Smooth muscle cell (in vitro differentiated cells): ENCODE measurements around the gene TMEM171. TPM values are rescaled to one million over a fixed set of nuclear protein-coding genes. Genes with fewer than 3 reads are reported as not detected.

ENCODE experiments used
- DNase-seq: peaks from one replicate; lab custom pipeline; 2025; ENCODE audit not compliant: unreplicated experiment; lab: John Stamatoyannopoulos, UW
- H2AFZ ChIP-seq: fragments of 200-600 bp; sonication (generic); 2 replicates; pipeline ENCODE4 v1.6.0; 2016; ENCODE audit warnings: antibody characterized with exemption, low read depth, mild to moderate bottlenecking
- H3F3A ChIP-seq: fragments of 200-600 bp; sonication (generic); 2 replicates; pipeline ENCODE4 v1.6.0; 2017; ENCODE audit warnings: antibody characterized with exemption, low read depth
- H3K27ac ChIP-seq: fragments of 200-600 bp; sonication (generic); 2 replicates; pipeline ENCODE4 v1.5.1; 2016; ENCODE audit warnings: low read depth, mild to moderate bottlenecking
- H3K27me3 ChIP-seq: fragments of 200-600 bp; sonication (generic); 2 replicates; pipeline ENCODE4 v1.6.1; 2016; ENCODE audit warnings: low read depth, mild to moderate bottlenecking
- H3K36me3 ChIP-seq: fragments of 200-600 bp; sonication (generic); 2 replicates; pipeline ENCODE4 v1.5.1; 2016; ENCODE audit warnings: low read depth
- H3K4me1 ChIP-seq: fragments of 200-600 bp; sonication (generic); 2 replicates; pipeline ENCODE4 v1.5.1; 2016; ENCODE audit warnings: low read depth
- H3K4me2 ChIP-seq: fragments of 200-600 bp; sonication (generic); 2 replicates; pipeline ENCODE4 v1.6.0; 2016; ENCODE audit warnings: mild to moderate bottlenecking
- H3K4me3 ChIP-seq: fragments of 200-600 bp; sonication (generic); 2 replicates; pipeline ENCODE4 v1.5.1; 2016; ENCODE audit warnings: mild to moderate bottlenecking
- H3K79me2 ChIP-seq: fragments of 200-600 bp; sonication (generic); 2 replicates; pipeline ENCODE4 v1.6.0; 2016; ENCODE audit warnings: low read depth, mild to moderate bottlenecking
- H3K9ac ChIP-seq: fragments of 200-600 bp; sonication (generic); 2 replicates; pipeline ENCODE4 v1.6.0; 2016; ENCODE audit warnings: low read depth
- H3K9me3 ChIP-seq: fragments of 200-600 bp; sonication (generic); replicated peaks from 2 replicates; pipeline ENCODE4 v1.5.1; 2016; ENCODE audit warnings: low read depth
- H4K20me1 ChIP-seq: fragments of 200-600 bp; sonication (generic); 2 replicates; pipeline ENCODE4 v1.6.0; 2016; ENCODE audit warnings: low read depth
- WGBS: methylation state at CpG from one replicate; pipeline ENCODE4 v1.1.7; 2016; ENCODE audit warnings: low lambda C conversion rate; 5-methylcytosine and 5-hydroxymethylcytosine counted together
- polyA plus RNA-seq: library from polyadenylated mRNA; unstranded; fragments of >200 nt; fragmentation: Nextera tagmentation; extraction: Ambion mirVana; gene quantifications from 2 replicates; pipeline ENCODE4 v1.2.1, GENCODE V29; 2016
- total RNA-seq: library from RNA; depleted of rRNA; stranded (reverse); fragments of >200 nt; gene quantifications from 2 replicates; pipeline ENCODE4 v1.2.3, GENCODE V29; 2014
- TF ChIP-seq, protein P1 (sequence below): fragments of 200-600 bp; sonication (generic); IDR thresholded peaks from 2 replicates; pipeline ENCODE4 v1.5.1; 2017; ENCODE audit warnings: borderline replicate concordance, mild to moderate bottlenecking, antibody characterized with exemption; ENCODE audit not compliant: insufficient read depth, poor library complexity, severe bottlenecking

The TMEM171 gene
- total and polyA plus RNA-seq, 2 experiments from 2014 or later = 0.54 TPM; not detected in 1

DNA sequence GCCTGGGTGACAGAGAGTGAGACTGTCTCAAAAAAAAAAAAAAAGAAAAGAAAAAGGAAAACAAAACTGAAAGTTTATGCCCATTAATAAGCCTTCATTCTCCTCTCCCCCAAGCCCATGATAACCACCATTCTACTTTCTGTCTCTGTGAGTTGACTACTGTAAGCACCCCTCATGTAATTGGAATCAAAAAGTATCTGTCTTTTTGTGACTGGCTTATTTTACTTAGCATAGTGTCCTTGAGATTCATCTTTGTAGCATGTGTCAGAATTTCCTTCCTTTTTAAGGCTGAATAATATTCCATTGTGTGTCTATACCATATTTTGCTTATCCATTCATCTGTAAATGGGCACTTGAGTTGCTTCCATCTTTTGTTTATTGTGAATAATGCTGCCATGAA, 14.0 kb upstream of the TMEM171 start:
- no peak for DNase-seq
- no peaks in the 10 kb centered on the region for H3F3A ChIP-seq
- H3K27me3 ChIP-seq = no peaks in the 10 kb centered on the region
- H3K9ac ChIP-seq = no peak overlapping the region
- H3K4me1 ChIP-seq = no peaks in the 10 kb centered on the region
- no peak overlapping the region for H3K27ac ChIP-seq
- no peaks in the 10 kb centered on the region for H3K9me3 ChIP-seq
- H3K4me2 ChIP-seq = no peak overlapping the region
- no peaks in the 10 kb centered on the region for H3K36me3 ChIP-seq
- no peaks in the 10 kb centered on the region for H4K20me1 ChIP-seq
- no peak overlapping the region for H2AFZ ChIP-seq
- H3K79me2 ChIP-seq = no peaks in the 10 kb centered on the region
- TF ChIP-seq, protein P1, sequence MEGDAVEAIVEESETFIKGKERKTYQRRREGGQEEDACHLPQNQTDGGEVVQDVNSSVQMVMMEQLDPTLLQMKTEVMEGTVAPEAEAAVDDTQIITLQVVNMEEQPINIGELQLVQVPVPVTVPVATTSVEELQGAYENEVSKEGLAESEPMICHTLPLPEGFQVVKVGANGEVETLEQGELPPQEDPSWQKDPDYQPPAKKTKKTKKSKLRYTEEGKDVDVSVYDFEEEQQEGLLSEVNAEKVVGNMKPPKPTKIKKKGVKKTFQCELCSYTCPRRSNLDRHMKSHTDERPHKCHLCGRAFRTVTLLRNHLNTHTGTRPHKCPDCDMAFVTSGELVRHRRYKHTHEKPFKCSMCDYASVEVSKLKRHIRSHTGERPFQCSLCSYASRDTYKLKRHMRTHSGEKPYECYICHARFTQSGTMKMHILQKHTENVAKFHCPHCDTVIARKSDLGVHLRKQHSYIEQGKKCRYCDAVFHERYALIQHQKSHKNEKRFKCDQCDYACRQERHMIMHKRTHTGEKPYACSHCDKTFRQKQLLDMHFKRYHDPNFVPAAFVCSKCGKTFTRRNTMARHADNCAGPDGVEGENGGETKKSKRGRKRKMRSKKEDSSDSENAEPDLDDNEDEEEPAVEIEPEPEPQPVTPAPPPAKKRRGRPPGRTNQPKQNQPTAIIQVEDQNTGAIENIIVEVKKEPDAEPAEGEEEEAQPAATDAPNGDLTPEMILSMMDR = no peak
- no peak overlapping the region for H3K4me3 ChIP-seq

DNA sequence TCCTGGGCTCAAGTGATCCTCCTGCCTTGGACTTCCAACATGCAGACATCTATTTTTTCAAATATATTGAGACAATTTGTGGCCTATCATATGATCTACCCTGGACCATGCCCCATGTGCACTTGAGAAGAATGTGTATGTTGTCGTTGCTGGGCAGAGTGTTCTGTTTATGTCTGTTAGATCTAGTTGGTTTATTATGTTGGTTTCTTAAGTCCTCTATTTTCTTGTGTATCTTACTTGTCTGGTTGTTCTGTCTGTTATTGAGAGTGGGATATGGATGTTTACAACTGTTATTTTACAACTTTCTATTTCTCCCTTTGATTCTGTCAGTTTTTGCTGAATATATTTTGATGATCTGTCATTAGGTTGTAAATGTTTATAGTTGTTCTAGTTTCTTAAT, 10.2 kb upstream of the TMEM171 start:
- Histone ChIP-seq H4K20me1 (no peaks in the 10 kb centered on the region), H3K9ac (no peak overlapping the region), H3K4me3 (no peak overlapping the region), H3K4me1 (no peaks in the 10 kb centered on the region), H3K27me3 (no peaks in the 10 kb centered on the region), H2AFZ (no peak overlapping the region), H3K4me2 (no peak overlapping the region), H3K9me3 (no peaks in the 10 kb centered on the region), H3K36me3 (no peaks in the 10 kb centered on the region), H3K79me2 (no peaks in the 10 kb centered on the region), H3F3A (no peaks in the 10 kb centered on the region), H3K27ac (no peak overlapping the region)
- no peak for DNase-seq
- TF ChIP-seq, protein P1 = no peak
- WGBS = 81% methylated on average over 1 of the region's 1 CpG

DNA sequence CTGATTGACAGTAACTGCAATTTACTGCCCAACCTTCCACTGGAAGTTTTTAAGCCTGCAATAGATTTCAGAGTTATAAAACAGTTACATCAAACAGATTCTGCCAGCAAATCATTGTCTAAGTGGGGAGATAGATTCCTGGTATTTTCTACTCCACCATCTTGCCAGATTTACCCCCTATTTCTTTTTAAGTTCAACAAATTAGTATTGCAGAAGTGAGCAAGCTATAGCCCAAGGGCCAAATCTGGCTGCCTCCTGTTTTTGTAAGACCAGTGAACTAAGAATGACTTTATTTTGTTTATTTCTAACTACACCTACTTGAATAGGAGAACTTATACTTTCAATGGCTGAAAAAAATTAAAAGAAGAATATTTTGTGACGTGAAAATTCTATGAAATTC, 8.8 kb upstream of the TMEM171 start:
- no peak overlapping the region for H3K9ac ChIP-seq
- H4K20me1 ChIP-seq = no peaks in the 10 kb centered on the region
- no peak overlapping the region for H3K4me3 ChIP-seq
- H3K4me1 ChIP-seq = no peaks in the 10 kb centered on the region
- no peak for DNase-seq
- H2AFZ ChIP-seq = no peak overlapping the region
- H3K36me3 ChIP-seq = no peaks in the 10 kb centered on the region
- 92% methylated on average over 1 of the region's 1 CpG for WGBS
- no peaks in the 10 kb centered on the region for H3K27me3 ChIP-seq
- no peaks in the 10 kb centered on the region for H3K79me2 ChIP-seq
- no peak overlapping the region for H3K27ac ChIP-seq
- no peaks in the 10 kb centered on the region for H3K9me3 ChIP-seq
- H3F3A ChIP-seq = peaks cover 5% of the 10 kb centered on the region
- TF ChIP-seq, protein P1 = no peak
- H3K4me2 ChIP-seq = no peak overlapping the region

- Histone ChIP-seq H3K9ac (no peak overlapping the region), H3K36me3 (no peaks in the 10 kb centered on the region), H3K9me3 (no peaks in the 10 kb centered on the region), H3K27me3 (no peaks in the 10 kb centered on the region), H3F3A (peaks cover 7% of the 10 kb centered on the region), H3K27ac (no peak overlapping the region), H3K4me3 (no peak overlapping the region), H3K4me1 (no peaks in the 10 kb centered on the region), H2AFZ (no peak overlapping the region), H3K4me2 (no peak overlapping the region), H4K20me1 (no peaks in the 10 kb centered on the region), H3K79me2 (no peaks in the 10 kb centered on the region)
- WGBS = 94% methylated on average over 1 of the region's 1 CpG
- TF ChIP-seq, protein P1 = no peak
- DNase-seq = no peak
Measured at GRCh38 chr5:73112359-73112758, 8.0 kb upstream of the TMEM171 start.
